PC-3 (cell line): ENCODE data around the gene KIF21A.

Experiments
- CTCF ChIP-seq: fragments of 300-600 bp; sonication (generic); conservative IDR thresholded peaks from 2 replicates; pipeline ENCODE4 v1.5.1; 2017; ENCODE audit warnings: antibody characterized with exemption, low read depth, mild to moderate bottlenecking, low read length
- EZH2 ChIP-seq: fragments of 300-600 bp; sonication (generic); IDR thresholded peaks from one replicate; pipeline ENCODE4 v1.6.1; 2017; ENCODE audit warnings: antibody characterized with exemption, mild to moderate bottlenecking, low read length; ENCODE audit not compliant: unreplicated experiment
- EZH2phosphoT487 ChIP-seq: fragments of 300-600 bp; sonication (generic); IDR thresholded peaks from 2 replicates; pipeline ENCODE4 v1.6.1; 2018; ENCODE audit warnings: mild to moderate bottlenecking, antibody characterized with exemption, low read length, borderline replicate concordance

GRCh38 chr12:39319180-39319579 lies 123.7 kb downstream of the KIF21A start:
- TF ChIP-seq CTCF (no peak), EZH2 (no peak), EZH2phosphoT487 (no peak)
